Measurements from ENCODE around the gene CNTNAP2.

The CNTNAP2 gene

DNA sequence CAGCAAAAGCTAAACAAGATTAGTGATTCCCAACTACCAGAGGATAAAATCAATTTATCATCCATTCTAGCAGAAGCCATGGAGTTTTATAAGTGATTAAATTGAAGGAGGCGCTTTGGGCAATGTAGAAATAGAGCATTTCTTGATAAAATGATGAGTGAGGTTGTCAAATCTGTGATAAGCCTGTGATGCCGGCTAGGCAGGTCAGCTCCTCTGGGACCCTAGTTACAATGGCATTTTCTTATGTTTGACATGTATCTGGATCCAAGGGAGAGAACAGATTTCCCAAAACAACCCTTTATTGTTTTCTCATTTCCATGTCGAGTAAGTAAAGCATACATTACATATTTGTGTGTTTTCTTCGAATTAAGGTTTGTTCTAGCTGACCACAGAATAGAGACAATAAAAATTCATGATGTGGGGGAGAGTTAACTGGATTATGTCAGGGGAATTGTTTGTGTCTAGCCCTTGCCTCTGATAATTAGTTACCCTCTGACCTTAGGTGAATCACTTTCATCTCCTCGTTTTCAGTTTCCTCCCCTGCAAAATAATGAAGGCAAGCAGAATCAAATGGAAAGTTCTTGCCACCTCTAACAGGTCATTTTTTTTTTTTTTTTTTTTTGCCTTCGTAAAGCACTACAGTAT lies 378.5 kb downstream of the CNTNAP2 start:
- DNase-seq (ENCODE audit: low read depth, low spot score): no peak
- in situ Hi-C loops (cut with HindIII; ENCODE audit: low sequenced_read_pairs): no loop called here
- H3K4me3 ChIP-seq (ENCODE audit: low read depth, low read length): no peak overlapping the region
- TF ChIP-seq, protein P1, sequence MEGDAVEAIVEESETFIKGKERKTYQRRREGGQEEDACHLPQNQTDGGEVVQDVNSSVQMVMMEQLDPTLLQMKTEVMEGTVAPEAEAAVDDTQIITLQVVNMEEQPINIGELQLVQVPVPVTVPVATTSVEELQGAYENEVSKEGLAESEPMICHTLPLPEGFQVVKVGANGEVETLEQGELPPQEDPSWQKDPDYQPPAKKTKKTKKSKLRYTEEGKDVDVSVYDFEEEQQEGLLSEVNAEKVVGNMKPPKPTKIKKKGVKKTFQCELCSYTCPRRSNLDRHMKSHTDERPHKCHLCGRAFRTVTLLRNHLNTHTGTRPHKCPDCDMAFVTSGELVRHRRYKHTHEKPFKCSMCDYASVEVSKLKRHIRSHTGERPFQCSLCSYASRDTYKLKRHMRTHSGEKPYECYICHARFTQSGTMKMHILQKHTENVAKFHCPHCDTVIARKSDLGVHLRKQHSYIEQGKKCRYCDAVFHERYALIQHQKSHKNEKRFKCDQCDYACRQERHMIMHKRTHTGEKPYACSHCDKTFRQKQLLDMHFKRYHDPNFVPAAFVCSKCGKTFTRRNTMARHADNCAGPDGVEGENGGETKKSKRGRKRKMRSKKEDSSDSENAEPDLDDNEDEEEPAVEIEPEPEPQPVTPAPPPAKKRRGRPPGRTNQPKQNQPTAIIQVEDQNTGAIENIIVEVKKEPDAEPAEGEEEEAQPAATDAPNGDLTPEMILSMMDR (IDR thresholded peaks at IDR 0.05; ENCODE audit: low read depth, low read length): no peak

DNA sequence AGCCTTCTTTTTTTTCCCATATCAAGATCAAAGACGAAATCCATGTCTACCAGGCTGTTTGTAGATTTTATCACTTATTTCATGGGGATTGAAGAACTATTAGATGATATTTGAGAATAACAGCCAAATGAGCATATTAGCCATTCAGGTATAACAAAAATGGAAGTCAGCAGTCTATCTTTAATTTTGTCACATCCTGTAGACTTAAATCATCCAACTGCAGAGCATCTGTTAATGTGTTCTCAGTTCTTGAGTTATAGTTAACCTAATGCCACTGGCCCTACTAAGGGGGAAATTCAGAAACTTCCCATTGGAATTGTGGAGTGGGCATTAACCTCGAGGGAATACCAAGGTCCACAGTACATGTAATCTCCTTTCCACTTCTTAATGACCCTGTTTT lies 380.1 kb downstream of the CNTNAP2 start:
- TF ChIP-seq, protein P1 (IDR thresholded peaks at IDR 0.05; ENCODE audit: low read depth, low read length): no peak
- H3K4me3 ChIP-seq (ENCODE audit: low read depth, low read length): no peak overlapping the region
- no peak for DNase-seq (ENCODE audit: low read depth, low spot score)
- in situ Hi-C loops (cut with HindIII; ENCODE audit: low sequenced_read_pairs): no loop called here

DNA sequence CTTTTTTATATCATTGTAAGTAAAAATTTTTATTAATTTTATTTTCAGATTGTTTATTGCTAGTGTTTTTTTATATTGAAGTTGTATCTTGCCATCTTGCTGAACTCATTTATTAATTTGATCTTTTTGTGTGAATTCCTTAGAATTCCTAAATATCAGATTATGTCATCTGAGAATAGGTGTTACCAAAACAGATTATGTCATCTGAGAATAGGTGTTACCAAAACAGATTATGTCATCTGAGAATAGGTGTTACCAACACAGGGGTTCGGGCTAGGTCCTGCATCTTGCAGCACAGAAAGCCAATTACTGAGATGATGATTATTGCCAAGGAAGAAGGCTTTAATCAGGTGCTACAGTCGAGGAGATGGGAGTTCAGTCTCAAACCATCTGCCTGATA lies 383.4 kb downstream of the CNTNAP2 start:
- TF ChIP-seq, protein P1 (IDR thresholded peaks at IDR 0.05; ENCODE audit: low read depth, low read length): no peak
- no peak overlapping the region for H3K4me3 ChIP-seq (ENCODE audit: low read depth, low read length)
- in situ Hi-C loops (cut with HindIII; ENCODE audit: low sequenced_read_pairs): no loop called here
- DNase-seq (ENCODE audit: low read depth, low spot score): no peak

DNA sequence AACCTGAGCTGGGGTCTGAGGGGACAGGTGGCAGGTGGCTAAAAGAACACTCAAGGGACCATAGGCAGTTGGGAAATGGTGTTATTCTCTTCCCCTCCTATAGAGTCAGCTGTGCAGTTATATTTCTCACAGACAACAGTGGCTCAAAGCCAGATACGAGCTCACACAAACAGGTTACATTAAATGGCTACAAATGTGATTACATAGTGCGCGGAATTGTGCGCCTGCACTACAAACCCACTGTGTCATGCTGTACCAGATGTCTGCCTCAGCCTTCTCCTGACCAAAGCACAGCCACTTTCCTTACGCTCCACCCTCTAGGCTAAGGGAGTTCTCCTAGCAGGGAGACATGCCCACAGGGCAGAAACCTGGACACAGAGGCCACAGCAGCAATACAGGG lies 387.2 kb downstream of the CNTNAP2 start:
- in situ Hi-C loops (cut with HindIII; ENCODE audit: low sequenced_read_pairs): no loop called here
- no peak for DNase-seq (ENCODE audit: low read depth, low spot score)
- H3K4me3 ChIP-seq (ENCODE audit: low read depth, low read length): no peak overlapping the region
- TF ChIP-seq, protein P1 (IDR thresholded peaks at IDR 0.05; ENCODE audit: low read depth, low read length): no peak

DNA sequence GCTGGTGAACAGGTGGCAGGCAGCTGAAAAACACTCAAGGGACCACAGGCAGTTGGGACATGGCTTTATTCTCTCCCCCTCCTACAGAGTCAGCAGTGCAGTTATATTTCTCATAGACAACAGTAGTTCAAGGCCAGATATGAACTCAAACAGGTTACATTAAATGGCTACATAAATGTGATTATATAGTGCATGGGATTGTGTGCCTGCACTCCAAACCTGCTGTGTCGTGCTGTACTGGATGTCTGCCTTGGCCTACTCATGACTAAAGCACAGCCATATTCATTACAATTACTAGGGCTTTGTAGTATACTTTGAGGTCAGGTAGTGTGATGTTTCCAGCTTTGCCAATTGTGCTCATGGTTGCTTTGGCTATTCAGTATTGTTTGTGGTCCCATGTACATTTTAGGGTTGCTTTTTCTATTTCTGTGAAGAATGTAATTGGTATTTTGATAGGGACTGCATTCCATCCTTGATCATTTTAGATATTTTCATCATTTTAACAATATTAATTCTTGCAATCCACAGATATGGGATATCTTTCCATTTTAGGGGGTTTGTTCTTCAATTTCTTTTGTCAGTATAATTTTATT lies 393.6 kb downstream of the CNTNAP2 start:
- TF ChIP-seq, protein P1 (IDR thresholded peaks at IDR 0.05; ENCODE audit: low read depth, low read length): no peak
- DNase-seq (ENCODE audit: low read depth, low spot score): no peak
- in situ Hi-C loops (cut with HindIII; ENCODE audit: low sequenced_read_pairs): no loop called here
- H3K4me3 ChIP-seq (ENCODE audit: low read depth, low read length): no peak overlapping the region

DNA sequence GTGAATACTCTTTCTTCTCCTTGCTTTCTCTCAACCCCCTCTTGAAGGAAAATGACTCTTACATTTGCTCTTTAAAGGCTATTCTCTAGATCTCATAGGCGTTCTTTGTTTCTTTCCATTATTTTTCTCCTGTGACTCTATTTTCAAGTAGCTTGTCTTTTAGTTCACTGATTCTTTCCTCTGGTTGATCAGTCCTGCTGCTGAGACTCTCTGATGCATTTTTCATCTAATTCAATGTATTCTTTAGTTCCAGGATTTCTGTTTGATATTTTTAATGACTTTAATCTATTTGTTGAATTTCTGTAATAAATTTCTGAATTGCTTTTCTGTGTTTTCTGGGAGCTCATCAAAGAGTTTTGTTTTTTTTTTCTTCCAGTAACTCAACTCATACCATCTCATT lies 397.7 kb downstream of the CNTNAP2 start:
- DNase-seq (ENCODE audit: low read depth, low spot score): no peak
- TF ChIP-seq, protein P1 (IDR thresholded peaks at IDR 0.05; ENCODE audit: low read depth, low read length): no peak
- no peak overlapping the region for H3K4me3 ChIP-seq (ENCODE audit: low read depth, low read length)
- in situ Hi-C loops (cut with HindIII; ENCODE audit: low sequenced_read_pairs): no loop called here

Measured in astrocyte of the spinal cord (primary cell).